ENCODE data around the gene GPRC5C. TPM values are rescaled to one million over a fixed set of nuclear protein-coding genes. Genes with fewer than 3 reads are reported as not detected.

GPRC5C gene
- total and polyA plus RNA-seq, 9 of the 15 experiments (the other 6 are each of a cell fraction or from before 2014, with no cell fraction given): 0.28 to 9.0 (median 4.1) TPM

- TF ChIP-seq HLTF (IDR thresholded peaks at IDR 0.05): no peak
- peak in 1 of 2 experiments; percentile 39; a peak in 1 of 4 replicates for TF ChIP-seq MNT (conservative IDR thresholded peaks at IDR 0.05)
- TF ChIP-seq ATF1 (CRISPR knock-in tag; IDR thresholded peaks at IDR 0.05): no peak
- peak; percentile 47; the same call in 1 of the 2 replicates for TF ChIP-seq ATF1 (tag; IDR thresholded peaks at IDR 0.05)
- TF ChIP-seq ZBTB11 (CRISPR knock-in tag; IDR thresholded peaks at IDR 0.05): peak in 1 of 3 experiments; percentile 72; a peak in 2 of 6 replicates
- peak; percentile 98 for TF ChIP-seq ZNF766 (CRISPR knock-in tag; conservative IDR thresholded peaks at IDR 0.05)
- TF ChIP-seq ZNF444 (CRISPR knock-in tag; IDR thresholded peaks at IDR 0.05): 0 out of 2 replicates have a peak, but pooled peaks have one; percentile 10
- peak; percentile 29 to 31; a peak in 1 of 4 replicates for TF ChIP-seq NRF1 (conservative IDR thresholded peaks at IDR 0.05 in 1 of 2, IDR thresholded peaks at IDR 0.05 in 1 of 2)
- TF ChIP-seq CBFA2T2 (conservative IDR thresholded peaks at IDR 0.05): peak; percentile 28; the same call in 1 of the 2 replicates
- TF ChIP-seq DPF2 (IDR thresholded peaks at IDR 0.05): no peak
- TF ChIP-seq CEBPG (CRISPR knock-in tag; IDR thresholded peaks at IDR 0.05): peak; percentile 43; the same call in 1 of the 2 replicates
- TF ChIP-seq CEBPG (tag; conservative IDR thresholded peaks at IDR 0.05 in 1 of 2, IDR thresholded peaks at IDR 0.05 in 1 of 2): 0 out of 4 replicates have a peak, but pooled peaks of 1 of the 2 experiments have one; percentile 47
- TF ChIP-seq ATF3 (IDR thresholded peaks at IDR 0.05): 0 out of 2 replicates have a peak, but pooled peaks have one; percentile 15
- TF ChIP-seq ATF3 (CRISPR knock-in tag; conservative IDR thresholded peaks at IDR 0.05): no peak
Measured at GRCh38 chr17:74430706-74431567, 951 bp upstream of the GPRC5C start (continued).
